Liver (tissue), 3 donors: ENCODE measurements around the gene LPP.

Experiments used
- FOXA1 ChIP-seq: IDR thresholded peaks from 2 replicates; pipeline ENCODE4 v1.6.1; 2016; ENCODE audit warnings: antibody characterized with exemption
- HNF4G ChIP-seq: IDR thresholded peaks from 2 replicates; pipeline ENCODE4 v1.6.1; 2016; ENCODE audit warnings: antibody characterized with exemption
- JUND ChIP-seq, 2 donors: IDR thresholded peaks; 2 replicates each; pipeline ENCODE4 v1.6.1; 2016; ENCODE audit warnings: antibody characterized with exemption in 2 of 2
- RAD21 ChIP-seq, 2 donors: IDR thresholded peaks; 2 replicates each; pipeline ENCODE4 v1.6.1; 2016; ENCODE audit warnings: antibody characterized with exemption in 2 of 2, mild to moderate bottlenecking in 2 of 2
- TAF1 ChIP-seq: conservative IDR thresholded peaks from 2 replicates; pipeline ENCODE4 v1.6.1; 2016; ENCODE audit warnings: antibody characterized with exemption, mild to moderate bottlenecking
- TF ChIP-seq, protein P1 (sequence below): fragments of 150-350 bp; IDR thresholded peaks from 2 replicates; pipeline ENCODE4 v1.5.1; 2017; ENCODE audit warnings: improper control_type of control experiment, low read depth, low read length; ENCODE audit not compliant: missing input control
- TF ChIP-seq, protein P2 (sequence below): IDR thresholded peaks from 2 replicates; pipeline ENCODE4 v1.6.1; 2016; ENCODE audit warnings: antibody characterized with exemption
- TF ChIP-seq, protein P3 (sequence below): IDR thresholded peaks from 2 replicates; pipeline ENCODE4 v1.6.1; 2016; ENCODE audit warnings: antibody characterized with exemption
- donor health status: healthy.
- donor health status: healthy.

DNA sequence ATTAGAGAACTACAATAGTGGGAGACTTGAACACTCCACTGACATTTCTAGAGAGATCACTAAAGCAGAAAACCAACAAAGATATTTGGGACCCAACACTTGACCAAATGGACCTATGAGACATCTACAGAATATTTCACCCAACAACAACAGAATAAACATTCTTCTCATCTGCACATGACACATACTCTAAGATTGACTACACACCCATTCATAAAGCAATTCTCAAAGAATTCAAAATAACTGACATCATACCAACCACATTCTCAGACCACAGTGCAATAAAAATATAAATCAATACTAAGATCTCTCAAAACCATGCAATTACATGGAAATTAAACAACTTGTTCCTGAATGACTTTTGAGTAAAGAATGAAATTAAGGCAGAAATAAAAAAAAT lies 473.7 kb downstream of the LPP start:
- TF ChIP-seq, protein P1, sequence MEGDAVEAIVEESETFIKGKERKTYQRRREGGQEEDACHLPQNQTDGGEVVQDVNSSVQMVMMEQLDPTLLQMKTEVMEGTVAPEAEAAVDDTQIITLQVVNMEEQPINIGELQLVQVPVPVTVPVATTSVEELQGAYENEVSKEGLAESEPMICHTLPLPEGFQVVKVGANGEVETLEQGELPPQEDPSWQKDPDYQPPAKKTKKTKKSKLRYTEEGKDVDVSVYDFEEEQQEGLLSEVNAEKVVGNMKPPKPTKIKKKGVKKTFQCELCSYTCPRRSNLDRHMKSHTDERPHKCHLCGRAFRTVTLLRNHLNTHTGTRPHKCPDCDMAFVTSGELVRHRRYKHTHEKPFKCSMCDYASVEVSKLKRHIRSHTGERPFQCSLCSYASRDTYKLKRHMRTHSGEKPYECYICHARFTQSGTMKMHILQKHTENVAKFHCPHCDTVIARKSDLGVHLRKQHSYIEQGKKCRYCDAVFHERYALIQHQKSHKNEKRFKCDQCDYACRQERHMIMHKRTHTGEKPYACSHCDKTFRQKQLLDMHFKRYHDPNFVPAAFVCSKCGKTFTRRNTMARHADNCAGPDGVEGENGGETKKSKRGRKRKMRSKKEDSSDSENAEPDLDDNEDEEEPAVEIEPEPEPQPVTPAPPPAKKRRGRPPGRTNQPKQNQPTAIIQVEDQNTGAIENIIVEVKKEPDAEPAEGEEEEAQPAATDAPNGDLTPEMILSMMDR, result no peak
- TF ChIP-seq HNF4G (no peak), JUND (IDR thresholded peaks at IDR 0.05) (no peak), FOXA1 (no peak), TAF1 (no peak), RAD21 (IDR thresholded peaks at IDR 0.05) (no peak)
- TF ChIP-seq, protein P2, sequence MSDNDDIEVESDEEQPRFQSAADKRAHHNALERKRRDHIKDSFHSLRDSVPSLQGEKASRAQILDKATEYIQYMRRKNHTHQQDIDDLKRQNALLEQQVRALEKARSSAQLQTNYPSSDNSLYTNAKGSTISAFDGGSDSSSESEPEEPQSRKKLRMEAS, result no peak
- TF ChIP-seq, protein P3, sequence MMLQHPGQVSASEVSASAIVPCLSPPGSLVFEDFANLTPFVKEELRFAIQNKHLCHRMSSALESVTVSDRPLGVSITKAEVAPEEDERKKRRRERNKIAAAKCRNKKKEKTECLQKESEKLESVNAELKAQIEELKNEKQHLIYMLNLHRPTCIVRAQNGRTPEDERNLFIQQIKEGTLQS, result no peak
